Fibroblast of skin of left quadriceps (primary cell): ENCODE data around the gene ADAMTSL5.
"Not testable (repeated sequence)": the region's sequence is repeated elsewhere in the genome, so short reads cannot be mapped to it uniquely, and the experiment has no call there.

ENCODE experiments used
- DNase-seq, 2 experiments: peaks; one replicate each; pipeline ENCODE4 v3.0.0-alpha.2; 2013; ENCODE audit warnings: low read depth in 2 of 2

The ADAMTSL5 gene

GRCh38 chr19:1512671-1513498 is at the start of gene ADAMTSL5:
TSS of gene ADAMTSL5 (minus strand) at chr19:1513019. CDS start at chr19:1510943, 2,076 bp downstream.
- no peak for DNase-seq

GRCh38 chr19:1561236-1561842 is 48.5 kb upstream of the ADAMTSL5 start:
- DNase-seq = no peak

- no peak for DNase-seq
Measured at GRCh38 chr19:1560286-1560882, 47.6 kb upstream of the ADAMTSL5 start.

- no peak for DNase-seq
Measured at GRCh38 chr19:1558552-1558951, 45.7 kb upstream of the ADAMTSL5 start.

- DNase-seq = no peak
Measured at GRCh38 chr19:1556390-1557070, 43.7 kb upstream of the ADAMTSL5 start.

- DNase-seq = no peak
Measured at GRCh38 chr19:1555487-1556389, 42.9 kb upstream of the ADAMTSL5 start.

GRCh38 chr19:1554968-1555367 is 42.1 kb upstream of the ADAMTSL5 start:
- no peak for DNase-seq

GRCh38 chr19:1553415-1553814 is 40.6 kb upstream of the ADAMTSL5 start:
- no peak for DNase-seq

GRCh38 chr19:1551068-1552040 is 38.5 kb upstream of the ADAMTSL5 start:
- no peak for DNase-seq

GRCh38 chr19:1549332-1549945 is 36.6 kb upstream of the ADAMTSL5 start:
- no peak for DNase-seq

GRCh38 chr19:1540365-1540925 is 27.6 kb upstream of the ADAMTSL5 start:
- DNase-seq = no peak

GRCh38 chr19:1539749-1540148 is 26.9 kb upstream of the ADAMTSL5 start:
- DNase-seq = not testable (repeated sequence)

GRCh38 chr19:1538978-1539377 is 26.2 kb upstream of the ADAMTSL5 start:
- DNase-seq = no peak

GRCh38 chr19:1535699-1536098 is 22.9 kb upstream of the ADAMTSL5 start:
- not testable (repeated sequence) for DNase-seq

GRCh38 chr19:1534972-1535371 is 22.2 kb upstream of the ADAMTSL5 start:
- DNase-seq = no peak

GRCh38 chr19:1533510-1534150 is 20.8 kb upstream of the ADAMTSL5 start:
- DNase-seq = no peak

GRCh38 chr19:1532003-1532402 is 19.2 kb upstream of the ADAMTSL5 start:
- no peak for DNase-seq

- DNase-seq = no peak
Measured at GRCh38 chr19:1531587-1531986, 18.8 kb upstream of the ADAMTSL5 start.

- not testable (repeated sequence) for DNase-seq
Measured at GRCh38 chr19:1530856-1531255, 18.0 kb upstream of the ADAMTSL5 start.
